ENCODE data around the gene INPP5F. TPM values are rescaled to one million over a fixed set of nuclear protein-coding genes. Genes with fewer than 3 reads are reported as not detected.

INPP5F gene
- total and polyA plus RNA-seq, 2 experiments from 2014 or later: 8.5 to 10.9 TPM

GRCh38 chr10:119830851-119831250, 105.0 kb downstream of the INPP5F start:
- H3F3A ChIP-seq (ENCODE audit: insufficient read depth): peaks cover 12% of the 10 kb centered on the region; the same call in 1 of the 2 replicates
- H3K27ac ChIP-seq: no peak overlapping the region
- H3K9ac ChIP-seq: no peak overlapping the region
- no peaks in the 10 kb centered on the region for H3K27me3 ChIP-seq (replicated peaks; ENCODE audit: insufficient read depth)
- no peaks in the 10 kb centered on the region for H3K4me1 ChIP-seq (ENCODE audit: insufficient read depth)
- TF ChIP-seq EZH2 (IDR thresholded peaks at IDR 0.05; ENCODE audit: insufficient read depth, poor library complexity, severe bottlenecking) (no peak), EZH2phosphoT487 (IDR thresholded peaks at IDR 0.05; ENCODE audit: insufficient read depth, low read depth) (no peak)
- H3K79me2 ChIP-seq (ENCODE audit: insufficient read depth): no peaks in the 10 kb centered on the region
- H4K20me1 ChIP-seq (ENCODE audit: insufficient read depth): no peaks in the 10 kb centered on the region
- no peak overlapping the region for H2AFZ ChIP-seq
- no peak overlapping the region for H3K4me3 ChIP-seq
- peaks cover 76% of the 10 kb centered on the region for H3K36me3 ChIP-seq (ENCODE audit: low read depth)
- H3K9me2 ChIP-seq (ENCODE audit: insufficient read depth): no peaks in the 10 kb centered on the region
- H3K9me3 ChIP-seq (ENCODE audit: low read depth): no peaks in the 10 kb centered on the region
- WGBS, 2 experiments (ENCODE audit: low coverage in 1 of 2, low lambda C conversion rate in 2 of 2, missing lambda C conversion rate in 2 of 2): 59 to 66% methylated on average over 4 of the region's 4 CpGs
- in situ Hi-C loops (cut with MboI): no loop called here
- H3K4me2 ChIP-seq (ENCODE audit: unreplicated experiment): no peak overlapping the region
- no peak for DNase-seq

- in situ Hi-C loops (cut with MboI): no loop called here
Measured at GRCh38 chr10:119831656-119832055, 105.8 kb downstream of the INPP5F start.

GRCh38 chr10:119832951-119833350, 107.1 kb downstream of the INPP5F start:
- Histone ChIP-seq H3K27ac (no peak overlapping the region), H3K9me3 (ENCODE audit: low read depth) (no peaks in the 10 kb centered on the region), H3K9me2 (ENCODE audit: insufficient read depth) (no peaks in the 10 kb centered on the region), H3K27me3 (replicated peaks; ENCODE audit: insufficient read depth) (no peaks in the 10 kb centered on the region), H3K9ac (no peak overlapping the region), H2AFZ (no peak overlapping the region), H4K20me1 (ENCODE audit: insufficient read depth) (no peaks in the 10 kb centered on the region), H3K4me3 (no peak overlapping the region), H3K4me2 (ENCODE audit: unreplicated experiment) (no peak overlapping the region), H3K36me3 (ENCODE audit: low read depth) (peaks cover 82% of the 10 kb centered on the region), H3K79me2 (ENCODE audit: insufficient read depth) (no peaks in the 10 kb centered on the region), H3K4me1 (ENCODE audit: insufficient read depth) (no peaks in the 10 kb centered on the region), H3F3A (ENCODE audit: insufficient read depth) (peaks cover 9% of the 10 kb centered on the region; the same call in 1 of the 2 replicates)
- no peak for TF ChIP-seq EZH2phosphoT487 (IDR thresholded peaks at IDR 0.05; ENCODE audit: insufficient read depth, low read depth)
- in situ Hi-C loops (cut with MboI): no loop called here
- no peak for DNase-seq
- WGBS, 2 experiments (ENCODE audit: low coverage in 1 of 2, low lambda C conversion rate in 2 of 2, missing lambda C conversion rate in 2 of 2): 96 to 100% methylated on average over 2 of the region's 2 CpGs

More at GRCh38 chr10:119831656-119832055, 105.8 kb downstream of the INPP5F start:
- 90 to 92% methylated on average over 11 of the region's 11 CpGs for WGBS, 2 experiments (ENCODE audit: low coverage in 1 of 2, low lambda C conversion rate in 2 of 2, missing lambda C conversion rate in 2 of 2)
- H3F3A ChIP-seq (ENCODE audit: insufficient read depth): peaks cover 11% of the 10 kb centered on the region; the same call in 1 of the 2 replicates
- H3K9me3 ChIP-seq (ENCODE audit: low read depth): no peaks in the 10 kb centered on the region
- H3K36me3 ChIP-seq (ENCODE audit: low read depth): peaks cover 80% of the 10 kb centered on the region
- no peaks in the 10 kb centered on the region for H3K79me2 ChIP-seq (ENCODE audit: insufficient read depth)
- H3K27ac ChIP-seq: no peak overlapping the region
- no peak overlapping the region for H3K4me3 ChIP-seq
- H3K9ac ChIP-seq: no peak overlapping the region
- no peak overlapping the region for H2AFZ ChIP-seq
- H3K4me2 ChIP-seq (ENCODE audit: unreplicated experiment): no peak overlapping the region
- H3K4me1 ChIP-seq (ENCODE audit: insufficient read depth): no peaks in the 10 kb centered on the region
- DNase-seq: no peak
- no peaks in the 10 kb centered on the region for H3K27me3 ChIP-seq (replicated peaks; ENCODE audit: insufficient read depth)
- no peaks in the 10 kb centered on the region for H4K20me1 ChIP-seq (ENCODE audit: insufficient read depth)
- no peaks in the 10 kb centered on the region for H3K9me2 ChIP-seq (ENCODE audit: insufficient read depth)
- TF ChIP-seq EZH2phosphoT487 (IDR thresholded peaks at IDR 0.05; ENCODE audit: insufficient read depth, low read depth): no peak
- no peak for TF ChIP-seq EZH2 (IDR thresholded peaks at IDR 0.05; ENCODE audit: insufficient read depth, poor library complexity, severe bottlenecking)

- TF ChIP-seq EZH2 (IDR thresholded peaks at IDR 0.05; ENCODE audit: insufficient read depth, poor library complexity, severe bottlenecking): no peak
- TF ChIP-seq EZH2phosphoT487 (IDR thresholded peaks at IDR 0.05; ENCODE audit: insufficient read depth, low read depth): no peak
- H3K27ac ChIP-seq: no peak overlapping the region
- H3K4me1 ChIP-seq (ENCODE audit: insufficient read depth): no peaks in the 10 kb centered on the region
Measured at GRCh38 chr10:119834188-119834587, 108.3 kb downstream of the INPP5F start.

GRCh38 chr10:119845656-119846055, 119.8 kb downstream of the INPP5F start:
- H3K4me2 ChIP-seq (ENCODE audit: unreplicated experiment): no peak overlapping the region
- WGBS, 2 experiments (ENCODE audit: low coverage in 1 of 2, low lambda C conversion rate in 2 of 2, missing lambda C conversion rate in 2 of 2): 97 to 100% methylated on average over 1 of the region's 1 CpG

More at GRCh38 chr10:119834188-119834587, 108.3 kb downstream of the INPP5F start:
- no peaks in the 10 kb centered on the region for H3K27me3 ChIP-seq (replicated peaks; ENCODE audit: insufficient read depth)
- H3K9ac ChIP-seq: no peak overlapping the region
- H3K4me3 ChIP-seq: no peak overlapping the region
- no peaks in the 10 kb centered on the region for H3K9me2 ChIP-seq (ENCODE audit: insufficient read depth)
- H3F3A ChIP-seq (ENCODE audit: insufficient read depth): peaks cover 9% of the 10 kb centered on the region; the same call in 1 of the 2 replicates
- H4K20me1 ChIP-seq (ENCODE audit: insufficient read depth): no peaks in the 10 kb centered on the region
- H3K4me2 ChIP-seq (ENCODE audit: unreplicated experiment): no peak overlapping the region
- H3K36me3 ChIP-seq (ENCODE audit: low read depth): peaks cover 83% of the 10 kb centered on the region
- no peaks in the 10 kb centered on the region for H3K9me3 ChIP-seq (ENCODE audit: low read depth)
- 88 to 91% methylated on average over 4 of the region's 4 CpGs for WGBS, 2 experiments (ENCODE audit: low coverage in 1 of 2, low lambda C conversion rate in 2 of 2, missing lambda C conversion rate in 2 of 2)
- H3K79me2 ChIP-seq (ENCODE audit: insufficient read depth): no peaks in the 10 kb centered on the region
- no peak overlapping the region for H2AFZ ChIP-seq
- no peak for DNase-seq
- in situ Hi-C loops (cut with MboI): no loop called here

More at GRCh38 chr10:119845656-119846055, 119.8 kb downstream of the INPP5F start:
- Histone ChIP-seq H3K79me2 (ENCODE audit: insufficient read depth) (peaks cover under 1% of the 10 kb centered on the region; the same call in 1 of the 2 replicates), H3K27ac (no peak overlapping the region), H2AFZ (no peak overlapping the region), H3K36me3 (ENCODE audit: low read depth) (peaks cover 59% of the 10 kb centered on the region), H3K9me2 (ENCODE audit: insufficient read depth) (no peaks in the 10 kb centered on the region), H3K27me3 (replicated peaks; ENCODE audit: insufficient read depth) (no peaks in the 10 kb centered on the region), H4K20me1 (ENCODE audit: insufficient read depth) (no peaks in the 10 kb centered on the region), H3K9ac (no peak overlapping the region), H3K9me3 (ENCODE audit: low read depth) (no peaks in the 10 kb centered on the region), H3F3A (ENCODE audit: insufficient read depth) (peaks cover 8% of the 10 kb centered on the region), H3K4me3 (no peak overlapping the region), H3K4me1 (ENCODE audit: insufficient read depth) (peaks cover 17% of the 10 kb centered on the region)
- in situ Hi-C loops (cut with MboI): no loop called here
- DNase-seq: no peak
- no peak for TF ChIP-seq EZH2 (IDR thresholded peaks at IDR 0.05; ENCODE audit: insufficient read depth, poor library complexity, severe bottlenecking)
- no peak for TF ChIP-seq EZH2phosphoT487 (IDR thresholded peaks at IDR 0.05; ENCODE audit: insufficient read depth, low read depth)
